GM21447 (cell line): ENCODE results near the gene GABRG2.

Source experiments
- ATAC-seq: cut with Tn5 transposase; IDR thresholded peaks from one replicate; pipeline ENCODE4 v1.9.1; 2021; ENCODE audit not compliant: unreplicated experiment

The GABRG2 gene

DNA sequence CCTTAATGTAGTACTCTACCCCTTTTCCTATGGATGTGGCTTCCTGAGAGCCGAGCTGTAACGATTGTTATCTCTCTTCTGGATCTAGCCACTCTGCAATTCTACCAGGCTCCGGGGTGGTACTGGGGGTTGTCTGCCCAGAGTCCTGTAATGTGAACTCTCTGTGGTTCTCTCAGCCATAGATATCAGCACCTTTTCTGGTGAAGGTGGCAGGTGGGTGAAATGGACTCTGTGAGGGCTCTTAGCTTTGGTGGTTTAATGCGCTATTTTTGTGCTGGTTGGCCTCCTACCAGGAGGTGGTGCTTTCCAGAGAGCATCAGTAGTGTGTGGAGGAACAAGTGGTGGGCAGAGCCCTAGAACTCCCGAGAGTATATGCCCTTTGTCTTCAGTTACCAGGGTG, 122.1 kb downstream of the GABRG2 start:
- no peak for ATAC-seq

DNA sequence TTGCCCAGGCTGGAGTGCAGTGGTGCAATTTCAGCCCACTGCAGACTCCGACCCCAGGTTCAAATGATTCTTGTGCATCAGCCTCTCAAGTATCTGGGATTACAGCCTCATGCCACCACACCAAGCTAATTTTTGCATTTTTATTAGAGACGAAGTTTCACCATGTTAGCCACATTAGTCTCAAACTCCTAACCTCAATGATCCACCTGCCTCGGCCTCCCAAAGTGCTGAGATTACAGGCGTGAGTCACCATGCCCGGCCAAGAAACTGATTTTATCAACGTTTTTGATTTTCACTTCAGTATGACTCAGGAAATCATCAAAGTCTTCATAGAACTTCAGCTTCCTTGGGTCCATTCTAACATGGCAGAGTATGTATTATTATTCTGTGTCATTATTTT, 125.4 kb downstream of the GABRG2 start:
- ATAC-seq: no peak

GRCh38 chr5:162196351-162196750, 128.8 kb downstream of the GABRG2 start:
- no peak for ATAC-seq

DNA sequence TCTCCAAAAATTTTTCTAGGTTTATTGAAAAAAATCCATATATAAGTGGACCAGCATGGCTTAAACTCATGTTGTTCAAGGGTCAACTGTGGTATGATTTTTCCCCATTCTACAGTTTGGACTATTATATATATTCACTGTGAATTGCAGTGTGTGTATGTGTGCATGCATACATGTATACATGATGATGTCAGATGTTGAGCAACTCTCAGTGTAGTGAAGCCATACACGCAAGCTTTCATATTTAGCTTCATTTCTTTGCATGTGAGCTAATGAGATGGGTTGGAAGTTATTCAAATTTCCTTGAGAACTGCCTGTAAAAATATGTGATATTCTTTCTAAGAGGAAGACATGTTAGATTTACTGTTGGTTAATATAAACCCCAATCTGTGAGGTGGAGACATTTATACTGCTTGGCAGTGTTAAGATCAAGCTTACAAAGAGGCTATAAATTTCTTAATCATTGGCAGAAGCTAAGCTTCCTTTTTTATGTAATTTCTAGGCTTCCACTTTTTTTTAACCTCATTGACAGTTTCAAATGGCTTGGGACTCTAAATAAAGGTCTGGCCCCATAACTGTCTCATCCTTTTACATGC, 134.8 kb downstream of the GABRG2 start:
- no peak for ATAC-seq
